Activated CD8-positive, alpha-beta memory T cell treated with anti-CD3 and anti-CD28 coated beads for 24 hours (primary cell): ENCODE data around the gene ARFGAP2.
"Not testable (repeated sequence)": the region's sequence is repeated elsewhere in the genome, so short reads cannot be mapped to it uniquely, and the experiment has no call there.

Experiments
- DNase-seq: peaks from one replicate; pipeline ENCODE4 v3.0.0-alpha.2; 2020

The ARFGAP2 gene

DNA sequence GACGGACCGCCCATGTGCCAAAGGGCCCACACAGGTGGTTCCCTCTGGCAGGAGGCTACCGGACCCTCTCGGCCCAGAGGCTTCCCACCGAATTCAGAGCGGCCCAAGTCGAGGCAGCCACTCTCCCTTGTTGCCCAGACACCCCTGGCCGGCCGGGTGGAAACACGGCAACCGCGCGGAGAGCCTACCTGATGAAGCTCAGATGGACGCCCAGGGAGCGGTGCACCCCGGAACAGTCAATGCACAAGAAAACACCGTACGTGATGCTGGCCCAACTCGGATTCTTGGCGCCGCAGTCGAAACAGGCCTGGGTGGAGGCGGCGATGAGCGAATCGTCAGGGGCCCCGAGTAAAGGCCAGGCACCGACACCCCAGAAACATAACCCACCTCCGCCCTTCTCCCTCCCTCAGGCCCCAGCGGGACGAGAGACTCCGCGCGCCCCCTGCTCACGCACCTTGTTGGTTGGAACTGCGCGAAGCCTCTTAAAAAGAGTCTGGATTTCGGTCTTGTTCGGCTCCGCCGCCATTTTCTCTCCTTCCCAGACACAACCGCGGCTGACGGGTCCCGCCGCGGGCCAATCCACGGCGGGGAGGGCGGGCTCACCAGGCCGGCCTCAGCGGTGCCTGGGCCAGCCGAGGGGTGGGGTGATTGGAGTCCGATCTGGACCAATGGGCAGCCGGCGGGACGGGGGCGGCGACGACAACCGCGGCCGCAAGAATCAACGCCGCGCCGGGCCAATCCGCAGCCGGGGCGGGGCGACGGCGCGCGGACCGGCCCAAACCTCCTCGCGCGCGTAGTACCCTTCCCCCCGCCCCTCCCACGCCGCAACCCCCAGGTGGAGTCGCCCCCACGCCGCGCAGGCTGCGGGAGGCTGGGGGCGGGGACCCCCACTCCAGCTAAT lies at the start of gene ARFGAP2:
ARFGAP2 (minus strand) TSS at position 552 of the 901 bp plus-strand sequence; CDS start at position 526, 26 bp downstream.
- DNase-seq, result peak; percentile 96

DNA sequence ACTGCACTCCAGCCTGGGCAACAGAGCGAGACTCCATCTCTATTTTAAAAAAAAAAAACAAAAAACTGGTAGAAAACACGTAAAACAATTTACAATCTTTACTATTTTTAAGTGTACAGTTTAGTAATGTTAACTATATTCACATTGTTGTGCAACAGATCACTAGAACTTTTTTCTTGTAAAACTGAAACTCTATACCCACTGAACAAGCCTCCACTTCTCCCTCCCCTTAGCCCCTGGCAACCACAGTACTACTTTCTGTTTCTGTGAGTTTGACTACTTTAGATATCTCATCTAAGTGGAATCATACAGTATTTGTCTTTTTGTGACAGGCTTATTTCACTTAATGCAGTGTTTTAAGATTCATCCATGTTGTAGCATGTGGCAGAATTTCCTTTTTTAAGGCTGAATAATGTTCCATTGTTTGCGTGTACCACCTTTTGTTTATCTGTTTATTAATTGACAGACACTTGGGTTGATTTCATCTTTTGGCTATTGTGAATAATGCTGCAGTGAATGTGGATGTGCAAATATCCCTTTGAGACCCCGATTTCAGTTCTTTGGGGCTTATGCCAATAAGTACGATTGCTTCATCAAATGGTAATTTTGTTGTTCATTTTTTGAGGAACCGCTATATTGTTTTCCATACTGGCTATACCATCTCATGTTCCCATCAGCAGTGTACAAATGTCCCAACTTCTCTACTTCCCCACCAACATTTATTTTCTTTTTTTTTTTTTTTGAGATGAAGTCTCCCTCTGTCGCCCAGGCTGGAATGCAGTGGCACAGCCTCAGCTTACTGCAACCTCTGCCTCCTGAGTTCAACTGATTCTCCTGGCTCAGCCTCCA lies 49.1 kb upstream of the ARFGAP2 start:
- DNase-seq, result no peak

GRCh38 chr11:47222696-47223095 lies 46.0 kb upstream of the ARFGAP2 start:
- no peak for DNase-seq

DNA sequence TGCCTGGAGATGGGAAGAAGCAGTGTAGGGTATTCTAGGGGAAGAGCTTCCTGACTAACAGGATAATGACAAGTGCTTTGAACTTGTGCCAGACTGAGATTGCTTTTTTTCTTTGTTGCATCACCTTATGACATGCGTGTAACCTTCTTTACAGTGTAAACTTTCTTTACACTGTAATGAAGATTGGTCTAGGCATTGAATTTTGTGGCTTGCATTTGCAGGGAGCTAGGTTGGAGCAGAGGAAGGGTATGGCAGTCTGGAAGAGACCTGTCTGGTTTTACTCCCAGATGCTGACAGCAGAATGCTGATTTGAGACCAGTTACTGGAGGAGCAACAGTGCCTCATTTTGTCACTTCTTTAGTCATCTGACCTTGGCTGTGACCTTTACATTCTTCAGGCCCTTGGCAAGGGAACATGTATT lies 43.7 kb upstream of the ARFGAP2 start:
- no peak for DNase-seq

- DNase-seq, result peak; percentile 88
Measured at GRCh38 chr11:47216121-47216798, 39.6 kb upstream of the ARFGAP2 start.

- DNase-seq, result no peak
Measured at GRCh38 chr11:47215366-47215910, 38.8 kb upstream of the ARFGAP2 start.

GRCh38 chr11:47213950-47214565 lies 37.4 kb upstream of the ARFGAP2 start:
- peak; percentile 89 for DNase-seq

DNA sequence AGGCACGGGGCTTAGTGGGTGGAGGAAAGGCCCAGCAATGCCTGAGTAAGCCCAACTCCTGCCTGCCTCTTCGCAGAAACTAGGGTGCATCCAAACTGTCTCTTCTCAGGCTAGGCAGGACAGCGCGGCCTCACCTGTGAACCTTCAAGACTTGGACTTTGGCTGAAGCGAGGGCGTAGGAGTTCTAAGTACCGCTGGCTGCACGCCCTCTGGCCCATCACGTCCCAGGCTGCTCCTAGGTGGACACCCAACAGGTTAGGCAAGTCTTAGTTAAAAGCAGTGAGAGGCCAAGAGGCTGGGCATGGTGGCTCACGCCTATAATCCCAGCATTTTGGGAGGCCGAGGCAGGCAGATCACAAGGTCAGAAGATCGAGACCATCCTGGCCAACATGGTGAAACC lies 36.3 kb upstream of the ARFGAP2 start:
- no peak for DNase-seq

DNA sequence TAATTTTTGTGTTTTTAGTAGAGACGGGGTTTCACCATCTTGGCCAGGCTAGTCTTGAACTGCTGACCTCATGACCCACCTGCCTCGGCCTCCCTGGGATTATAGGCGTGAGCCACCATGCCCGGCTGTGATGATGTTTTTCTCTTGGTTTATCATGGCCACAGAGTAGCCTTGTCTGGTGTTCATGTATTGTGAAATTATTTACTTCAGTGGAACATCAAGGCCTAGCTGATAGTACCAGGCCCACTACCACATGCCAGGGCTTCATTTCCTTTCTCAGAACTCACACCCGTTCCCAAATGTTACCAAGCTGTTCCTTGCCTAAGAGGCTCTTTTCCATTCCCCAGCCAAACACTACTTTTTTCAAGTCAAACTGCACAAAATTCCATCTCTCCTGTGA lies 31.9 kb upstream of the ARFGAP2 start:
- no peak for DNase-seq

GRCh38 chr11:47208008-47208552 lies 31.4 kb upstream of the ARFGAP2 start:
- not testable (repeated sequence) for DNase-seq

DNA sequence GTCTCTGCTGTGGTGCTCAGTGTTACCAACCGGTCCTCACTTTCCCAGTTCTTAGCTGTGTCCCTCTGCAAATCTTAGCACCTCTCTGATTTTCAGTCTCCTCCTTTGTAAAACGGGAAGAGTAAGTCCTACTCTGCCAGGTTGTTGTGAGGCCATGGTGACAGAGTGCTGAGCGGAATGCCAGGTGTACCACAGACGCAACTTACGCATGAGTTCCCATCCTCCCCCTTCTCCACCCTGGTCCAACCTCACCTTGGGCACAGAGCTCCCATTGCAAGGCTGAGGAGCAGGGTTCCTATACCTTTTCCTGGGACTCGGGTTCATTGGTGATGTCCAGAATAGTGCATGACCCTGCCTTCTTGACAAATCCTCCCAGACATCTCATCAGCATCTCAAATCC lies 30.8 kb upstream of the ARFGAP2 start:
- no peak for DNase-seq

DNA sequence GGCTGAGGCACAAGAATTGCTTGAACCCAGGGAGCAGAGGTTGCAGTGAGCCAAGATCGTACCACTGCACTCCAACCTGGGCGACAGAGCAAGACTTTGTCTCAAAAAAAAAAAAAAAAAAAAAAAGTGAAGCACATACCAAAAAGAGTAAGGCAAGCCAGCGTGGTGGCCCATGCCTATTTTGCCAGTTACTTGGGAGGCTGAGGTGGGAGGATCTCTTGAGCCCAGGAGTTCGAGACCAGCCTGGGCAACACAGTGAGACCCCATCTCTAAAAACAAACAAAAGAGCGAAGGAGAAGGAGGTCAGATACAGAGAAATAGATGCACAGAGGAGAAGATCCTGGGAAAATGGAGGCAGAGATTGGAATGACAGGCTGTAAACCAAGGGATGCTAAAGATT lies 29.9 kb upstream of the ARFGAP2 start:
- not testable (repeated sequence) for DNase-seq

GRCh38 chr11:47204637-47204989 lies 27.9 kb upstream of the ARFGAP2 start:
- DNase-seq, result no peak

DNA sequence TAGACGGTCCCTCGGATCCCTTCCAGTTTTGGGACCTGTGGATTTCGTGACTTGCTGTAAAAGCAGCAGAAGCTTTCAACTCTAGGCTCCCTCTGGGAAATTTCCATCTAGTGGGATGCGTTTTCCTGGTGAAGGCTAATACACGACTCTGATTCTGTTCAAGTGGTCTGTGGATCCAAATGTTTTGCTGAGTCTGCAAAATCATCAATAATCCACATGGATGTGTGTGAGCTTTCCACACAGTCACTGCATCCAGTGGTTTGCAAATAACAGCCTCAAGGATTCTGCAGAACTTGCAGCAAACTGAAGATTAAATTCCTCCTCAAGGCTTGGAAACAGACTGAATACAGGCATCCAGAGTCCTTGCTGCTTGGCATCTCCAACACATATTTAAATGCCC lies 25.9 kb upstream of the ARFGAP2 start:
- no peak for DNase-seq

GRCh38 chr11:47201015-47201414 lies 24.3 kb upstream of the ARFGAP2 start:
- DNase-seq, result no peak

DNA sequence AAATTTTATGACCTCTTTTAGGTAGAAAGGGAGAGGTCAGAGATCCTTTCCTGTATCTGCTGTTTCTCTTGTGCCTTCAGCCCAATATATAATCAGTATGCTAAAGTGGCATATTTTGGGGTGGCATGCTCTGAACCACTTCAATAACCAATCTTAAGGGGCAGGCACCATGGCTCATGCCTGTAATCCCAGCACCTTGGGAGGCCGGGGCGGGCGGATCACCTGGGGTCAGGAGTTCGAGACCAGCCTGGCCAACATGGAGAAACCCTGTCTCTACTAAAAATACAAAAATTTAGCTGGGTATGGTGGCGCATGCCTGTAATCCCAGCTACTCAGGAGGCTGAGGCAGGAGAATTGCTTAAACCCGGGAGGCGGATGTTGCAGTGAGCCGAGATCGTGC lies 21.5 kb upstream of the ARFGAP2 start:
- DNase-seq, result not testable (repeated sequence)

GRCh38 chr11:47192111-47192510 lies 15.4 kb upstream of the ARFGAP2 start:
- no peak for DNase-seq

- DNase-seq, result not testable (repeated sequence)
Measured at GRCh38 chr11:47191137-47191536, 14.5 kb upstream of the ARFGAP2 start.

DNA sequence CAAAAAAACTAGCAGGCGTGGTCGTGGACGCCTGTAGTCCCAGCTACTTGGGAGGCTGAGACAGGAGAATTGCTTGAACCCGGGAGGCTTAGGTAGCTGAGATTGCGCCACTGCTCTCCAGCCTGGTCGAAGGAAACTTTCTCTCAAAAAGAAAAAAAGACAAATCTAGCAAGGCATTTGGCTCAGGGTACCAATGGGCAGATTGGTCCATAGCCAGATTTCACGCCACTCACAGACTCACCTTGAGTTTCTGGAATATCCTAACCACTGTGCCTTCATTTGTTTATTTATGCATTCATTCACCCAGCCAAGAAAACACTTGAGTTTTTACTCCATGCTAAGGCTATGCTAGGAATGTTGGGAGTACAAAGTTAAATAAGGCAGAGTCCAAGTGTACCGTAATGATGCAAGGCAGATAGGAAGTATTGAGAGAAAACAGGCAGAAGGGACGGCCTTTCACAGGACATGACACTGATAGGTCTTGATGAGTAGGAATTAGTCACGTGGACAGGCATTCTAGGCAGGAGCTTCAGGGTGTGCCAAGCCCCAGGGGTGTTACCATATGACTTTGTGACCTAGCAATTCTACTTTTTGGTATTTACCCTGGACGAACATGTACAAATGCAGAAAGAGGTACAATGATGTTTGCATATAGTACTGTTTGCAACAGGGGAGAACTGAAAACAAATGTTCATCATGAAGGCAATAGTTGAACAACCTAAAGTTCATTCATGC lies 12.6 kb upstream of the ARFGAP2 start:
- no peak for DNase-seq

- no peak for DNase-seq
Measured at GRCh38 chr11:47188259-47188658, 11.6 kb upstream of the ARFGAP2 start.

DNA sequence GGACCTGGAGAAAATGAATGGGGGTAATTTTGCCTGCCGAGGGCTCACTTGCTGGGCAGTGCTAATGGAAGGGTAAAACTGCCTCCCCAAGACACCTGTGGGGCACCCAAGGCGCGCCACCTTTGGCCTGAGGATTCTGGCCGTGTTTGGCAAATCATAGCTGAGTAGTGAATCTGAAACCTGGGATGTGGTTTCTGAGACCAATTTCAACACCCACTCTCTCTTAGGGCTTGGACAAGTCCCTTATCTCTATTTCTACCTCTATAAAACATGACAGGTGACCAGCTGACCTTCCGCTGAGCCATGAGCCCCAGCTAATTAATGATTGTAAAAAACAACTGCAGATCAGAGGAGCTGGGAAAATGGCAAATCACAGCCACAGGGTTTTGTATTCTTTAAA lies 11.0 kb upstream of the ARFGAP2 start:
- DNase-seq, result no peak
